Uterus (tissue), 4 donors: ENCODE results near the gene MBD2. TPM values are rescaled to one million over a fixed set of nuclear protein-coding genes. Genes with fewer than 3 reads are reported as not detected.

ENCODE experiments used
- DNase-seq, 2 donors: peaks; one replicate each; pipeline ENCODE4 v3.0.0-alpha.2; 2019 to 2020
- H3K27ac ChIP-seq, 2 donors: fragments of 200-600 bp; sonication (generic); 1 replicate in 1 of 2; 2 replicates in 1 of 2; pipeline ENCODE4 v1.5.1; 2016 to 2018
- H3K27me3 ChIP-seq, 2 donors: fragments of 200-600 bp; sonication (generic); one replicate each; pipeline ENCODE4 v1.5.1; 2018 to 2019; ENCODE audit warnings: control low read depth in 1 of 2
- H3K36me3 ChIP-seq, 2 donors: fragments of 200-600 bp; sonication (generic); one replicate each; pipeline ENCODE4 v1.5.1; 2019; ENCODE audit warnings: control low read depth in 1 of 2
- H3K4me1 ChIP-seq, 2 donors: fragments of 200-600 bp; sonication (generic); one replicate each; pipeline ENCODE4 v1.5.1; 2018 to 2019; ENCODE audit warnings: control low read depth in 1 of 2
- H3K4me3 ChIP-seq, 2 donors: fragments of 200-600 bp; sonication (generic); 1 replicate in 1 of 2; 2 replicates in 1 of 2; pipeline ENCODE4 v1.5.1; 2018 to 2019; ENCODE audit warnings: mild to moderate bottlenecking in 1 of 2
- H3K9me3 ChIP-seq, 2 donors: fragments of 200-600 bp; sonication (generic); one replicate each; pipeline ENCODE4 v1.5.1; 2019; ENCODE audit warnings: control low read depth in 1 of 2
- CTCF ChIP-seq, 4 experiments: fragments of 200-600 bp in 2 of 4; fragments of 450-650 bp in 2 of 4; sonication (generic) in 2 of 4; IDR thresholded peaks; one replicate each; pipeline ENCODE4 v1.5.1; 2016 to 2019; ENCODE audit warnings: antibody characterized with exemption in 4 of 4, mild to moderate bottlenecking in 2 of 4, moderate library complexity in 1 of 4
- POLR2A ChIP-seq, 2 donors: fragments of 450-650 bp; IDR thresholded peaks; one replicate each; pipeline ENCODE4 v1.6.1; 2016; ENCODE audit warnings: antibody characterized with exemption in 2 of 2, mild to moderate bottlenecking in 1 of 2, moderate library complexity in 1 of 2
- intact Hi-C: fragments of 100-400 bp; cut with DNase I; formaldehyde crosslinking; loops from one replicate; pipeline ENCODE4 v1.15.1; 2023; ENCODE audit warnings: low total_unique reads
- total RNA-seq, 4 donors: library from RNA; depleted of rRNA in 3 of 4; stranded (reverse); fragments of >200 nt in 3 of 4; gene quantifications; one replicate each; pipeline versions ENCODE4 v1.1.0 to v1.2.4, GENCODE V29; 2014 to 2023
- donor health status: DM: yes; HTN: yes; CAD: no.

Gene MBD2
- total RNA-seq, 4 donors from 2014 or later = 10.8 to 76.9 (median 26.0) TPM

GRCh38 chr18:54173250-54173649 lies 51.2 kb downstream of the MBD2 start:
- Histone ChIP-seq H3K4me1 (no peaks in the 10 kb centered on the region), H3K4me3 (no peak overlapping the region), H3K27ac (no peak overlapping the region), H3K9me3 (no peaks in the 10 kb centered on the region), H3K36me3 (no peaks in the 10 kb centered on the region), H3K27me3 (no peaks in the 10 kb centered on the region)
- DNase-seq = no peak
- intact Hi-C loops = no loop called here
- TF ChIP-seq CTCF (IDR thresholded peaks at IDR 0.05) (no peak), POLR2A (IDR thresholded peaks at IDR 0.05) (no peak)

GRCh38 chr18:54169431-54170403 lies 54.8 kb downstream of the MBD2 start:
- Histone ChIP-seq H3K4me1 (no peaks in the 10 kb centered on the region), H3K27ac (no peak overlapping the region), H3K4me3 (no peak overlapping the region), H3K9me3 (no peaks in the 10 kb centered on the region), H3K27me3 (no peaks in the 10 kb centered on the region), H3K36me3 (no peaks in the 10 kb centered on the region)
- TF ChIP-seq POLR2A (IDR thresholded peaks at IDR 0.05) (no peak), CTCF (IDR thresholded peaks at IDR 0.05) (no peak)
- DNase-seq = no peak
- intact Hi-C loops = no loop called here

GRCh38 chr18:54165450-54165849 lies 59.0 kb downstream of the MBD2 start:
- TF ChIP-seq POLR2A (IDR thresholded peaks at IDR 0.05) (no peak), CTCF (IDR thresholded peaks at IDR 0.05) (no peak)
- H3K4me3 ChIP-seq = no peak overlapping the region
- intact Hi-C loops = no loop called here

GRCh38 chr18:54163453-54163852 lies 61.0 kb downstream of the MBD2 start:
- Histone ChIP-seq H3K27ac (no peak overlapping the region), H3K36me3 (no peaks in the 10 kb centered on the region), H3K27me3 (no peaks in the 10 kb centered on the region), H3K4me3 (no peak overlapping the region), H3K9me3 (no peaks in the 10 kb centered on the region), H3K4me1 (peaks cover 0 to 3% of the 10 kb centered on the region in 2 donors)
- no peak for DNase-seq
- TF ChIP-seq CTCF (IDR thresholded peaks at IDR 0.05) (no peak), POLR2A (IDR thresholded peaks at IDR 0.05) (no peak)
- intact Hi-C loops = no loop called here

More at GRCh38 chr18:54165450-54165849, 59.0 kb downstream of the MBD2 start:
- no peaks in the 10 kb centered on the region for H3K27me3 ChIP-seq
- DNase-seq = no peak
- H3K36me3 ChIP-seq = no peaks in the 10 kb centered on the region
- no peak overlapping the region for H3K27ac ChIP-seq
- no peaks in the 10 kb centered on the region for H3K9me3 ChIP-seq
- H3K4me1 ChIP-seq = no peaks in the 10 kb centered on the region

- H3K4me1 ChIP-seq = peaks cover 0 to 4% of the 10 kb centered on the region in 2 donors
- no peak for DNase-seq
- no peaks in the 10 kb centered on the region for H3K9me3 ChIP-seq
- H3K27me3 ChIP-seq = no peaks in the 10 kb centered on the region
- H3K36me3 ChIP-seq = no peaks in the 10 kb centered on the region
- H3K27ac ChIP-seq = no peak overlapping the region
- H3K4me3 ChIP-seq = no peak overlapping the region
- intact Hi-C loops = no loop called here
- no peak for TF ChIP-seq CTCF (IDR thresholded peaks at IDR 0.05)
- TF ChIP-seq POLR2A (IDR thresholded peaks at IDR 0.05) = no peak
Measured at GRCh38 chr18:54162431-54162830, 62.0 kb downstream of the MBD2 start.
